COLO668 (cell line): ENCODE data around the gene PRAME.
"Not testable (repeated sequence)": the region's sequence is repeated elsewhere in the genome, so short reads cannot be mapped to it uniquely, and the experiment has no call there.

ENCODE experiments used
- DNase-seq: peaks from one replicate; lab custom pipeline; 2025; ENCODE audit not compliant: unreplicated experiment; lab: John Stamatoyannopoulos, UW

PRAME gene

GRCh38 chr22:22552630-22553029, 6.4 kb downstream of the PRAME start:
- peak; percentile 25 for DNase-seq

GRCh38 chr22:22550789-22551434, 8.2 kb downstream of the PRAME start:
- DNase-seq = no peak

DNA sequence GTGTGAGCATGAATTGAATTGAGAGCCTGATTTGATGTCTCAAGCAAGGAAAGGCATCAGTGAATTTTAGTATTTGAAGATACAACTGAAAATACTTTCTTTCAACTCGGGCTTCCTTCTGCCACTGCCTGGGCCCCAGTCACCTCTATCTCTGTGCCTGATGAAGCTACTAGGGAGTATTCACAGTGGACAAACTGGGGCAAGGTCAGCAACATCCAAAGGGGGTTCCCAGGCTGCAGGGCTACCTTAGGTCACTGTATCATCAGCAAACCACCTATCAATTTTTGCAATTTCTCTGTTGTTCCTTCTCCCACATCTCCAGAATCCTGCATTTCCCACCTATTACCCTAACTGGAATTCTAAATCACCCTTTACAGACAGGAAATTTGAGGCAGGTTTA, 10.2 kb downstream of the PRAME start:
- no peak for DNase-seq

DNA sequence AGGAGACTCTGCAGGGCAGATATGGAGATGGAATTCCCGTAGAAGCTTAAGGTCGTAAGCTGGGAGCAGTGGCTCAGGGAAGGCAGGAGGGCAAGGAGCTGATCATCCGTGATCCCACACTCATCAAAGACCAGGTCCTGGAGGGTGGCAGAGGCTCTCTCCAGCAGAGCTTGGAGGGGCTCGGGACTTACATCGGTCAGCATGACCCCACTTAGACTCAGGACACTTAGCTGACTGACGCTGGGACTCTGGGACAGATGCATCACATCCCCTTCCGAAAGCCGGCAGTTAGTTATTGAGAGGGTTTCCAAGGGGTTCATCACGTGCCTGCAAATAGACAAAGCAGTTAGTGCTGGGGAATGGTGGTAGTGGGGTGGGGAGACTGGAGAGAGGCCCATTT, 10.7 kb downstream of the PRAME start:
- DNase-seq = no peak

DNA sequence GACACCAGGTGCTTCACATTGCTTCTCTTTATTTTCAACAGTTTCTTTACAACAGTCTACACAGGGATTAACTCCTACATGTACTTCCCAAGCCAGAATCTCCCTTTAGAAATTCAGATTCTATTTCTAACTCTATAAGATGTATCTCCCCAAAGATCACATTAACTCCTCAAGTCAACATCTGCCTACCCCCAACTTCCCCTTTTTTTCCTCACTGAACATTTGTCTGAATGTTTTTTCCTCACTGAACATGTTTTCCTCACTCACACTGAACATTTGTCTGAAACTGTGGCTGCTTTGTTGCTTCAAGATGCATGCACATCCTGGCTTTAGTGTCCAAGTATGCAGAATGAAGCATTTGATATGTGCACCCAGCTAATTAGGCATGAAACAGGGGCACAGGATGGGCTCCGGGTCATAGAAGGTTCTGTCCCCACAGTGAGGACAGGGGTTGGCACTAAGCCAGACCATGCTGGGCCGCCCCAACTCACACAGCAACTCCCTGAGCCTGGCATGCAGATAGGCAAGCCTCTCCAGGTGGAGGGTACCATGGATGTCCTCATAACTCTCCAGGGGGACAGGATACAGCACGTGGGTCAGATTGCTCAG, 11.3 kb downstream of the PRAME start:
- DNase-seq = no peak

- no peak for DNase-seq
These were observed 11.8 kb downstream of the PRAME start for GRCh38 chr22:22547226-22547625.

GRCh38 chr22:22546490-22546889, 12.6 kb downstream of the PRAME start:
- no peak for DNase-seq

GRCh38 chr22:22545084-22545483, 14.0 kb downstream of the PRAME start:
- no peak for DNase-seq

- DNase-seq = no peak
These were observed 20.7 kb downstream of the PRAME start for GRCh38 chr22:22538226-22538989.

DNA sequence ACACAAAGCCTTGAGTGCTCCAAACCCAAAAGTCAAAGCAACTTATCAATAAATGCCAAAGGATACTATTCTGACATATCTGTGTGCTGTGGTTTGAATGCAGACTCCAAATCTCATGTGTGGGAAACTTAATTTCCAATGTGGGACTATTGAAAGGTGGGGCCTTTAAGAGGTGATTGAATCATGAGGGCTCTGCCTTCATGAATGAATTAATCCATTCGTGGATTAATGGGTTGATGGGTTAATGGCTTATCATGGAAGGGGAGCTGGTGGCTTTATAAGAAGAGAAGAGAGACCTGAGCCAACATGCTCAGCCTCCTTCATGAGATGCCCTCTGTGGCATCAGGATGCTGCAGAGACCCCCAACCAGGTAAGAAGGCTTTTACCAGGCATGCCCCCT, 22.1 kb downstream of the PRAME start:
- no peak for DNase-seq

GRCh38 chr22:22536515-22536914, 22.6 kb downstream of the PRAME start:
- DNase-seq = no peak

GRCh38 chr22:22535662-22536061, 23.4 kb downstream of the PRAME start:
- DNase-seq = no peak

GRCh38 chr22:22534604-22535415, 24.3 kb downstream of the PRAME start:
- DNase-seq = no peak

GRCh38 chr22:22533863-22534262, 25.2 kb downstream of the PRAME start:
- no peak for DNase-seq

GRCh38 chr22:22533417-22533816, 25.6 kb downstream of the PRAME start:
- DNase-seq = no peak

- not testable (repeated sequence) for DNase-seq
These were observed 26.5 kb downstream of the PRAME start for GRCh38 chr22:22532547-22533071.

DNA sequence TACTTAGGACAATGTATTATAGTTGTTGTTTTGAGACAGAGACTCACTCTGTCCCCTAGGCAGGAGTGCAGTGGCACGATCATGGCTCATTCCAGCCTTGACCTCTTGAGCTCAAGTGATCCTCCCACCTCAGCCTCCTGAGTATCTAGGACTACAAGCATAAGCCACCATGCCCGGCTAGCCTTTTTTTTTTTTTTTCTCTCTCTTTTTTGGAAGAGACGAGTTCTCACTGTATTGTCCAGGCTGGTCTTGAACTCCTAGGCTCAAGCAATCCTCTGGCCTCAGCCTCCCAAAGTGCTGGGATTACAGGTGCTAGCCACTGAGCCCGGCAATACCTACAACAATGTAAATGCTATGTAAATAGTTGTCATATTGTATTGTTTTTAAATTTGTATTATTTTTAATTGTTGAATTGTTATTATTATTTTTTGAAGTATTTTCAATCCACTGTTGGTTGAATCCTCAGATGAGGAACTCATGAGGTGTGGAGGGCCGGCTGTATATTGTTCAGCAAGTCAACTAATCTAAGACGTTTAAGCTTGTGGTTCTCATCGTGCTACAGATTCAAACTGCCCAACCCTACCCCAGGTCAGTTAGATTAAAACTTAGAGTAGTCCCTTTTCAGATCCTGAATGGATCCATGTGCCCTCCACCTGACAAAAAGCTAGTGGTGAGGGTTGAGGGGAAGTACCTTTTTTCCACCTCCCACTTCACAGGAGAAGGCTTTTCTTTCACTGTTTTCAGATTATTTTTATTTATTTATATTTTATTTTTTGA, 27.1 kb downstream of the PRAME start:
- no peak for DNase-seq

DNA sequence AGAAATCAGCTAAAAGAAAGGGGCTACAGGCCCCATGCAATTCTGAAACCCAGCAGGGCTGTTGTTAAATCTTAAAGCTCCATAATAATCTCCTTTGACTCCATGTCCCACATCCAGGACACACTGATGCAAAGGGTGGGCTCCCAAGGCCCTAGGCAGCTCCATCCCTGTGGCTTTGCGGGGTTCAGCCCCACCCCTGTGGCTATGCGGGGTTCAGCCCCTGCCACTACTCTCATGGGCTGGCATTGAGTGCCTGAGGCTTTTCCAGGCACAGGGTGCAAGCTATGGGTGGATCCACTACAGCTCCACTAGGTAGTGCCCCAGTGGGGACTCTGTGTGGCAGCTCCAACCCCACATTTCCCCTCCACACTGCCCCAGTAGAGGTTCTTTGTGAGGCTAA, 30.3 kb downstream of the PRAME start:
- DNase-seq = no peak

GRCh38 chr22:22527312-22527711, 31.8 kb downstream of the PRAME start:
- DNase-seq = no peak

- DNase-seq = no peak
These were observed 32.7 kb downstream of the PRAME start for GRCh38 chr22:22526125-22526912.
